ENCODE measurements around the gene GPR173. TPM values are rescaled to one million over a fixed set of nuclear protein-coding genes. Genes with fewer than 3 reads are reported as not detected.

The GPR173 gene
- total RNA-seq, 1 donor from 2014 or later: 0.16 TPM

DNA sequence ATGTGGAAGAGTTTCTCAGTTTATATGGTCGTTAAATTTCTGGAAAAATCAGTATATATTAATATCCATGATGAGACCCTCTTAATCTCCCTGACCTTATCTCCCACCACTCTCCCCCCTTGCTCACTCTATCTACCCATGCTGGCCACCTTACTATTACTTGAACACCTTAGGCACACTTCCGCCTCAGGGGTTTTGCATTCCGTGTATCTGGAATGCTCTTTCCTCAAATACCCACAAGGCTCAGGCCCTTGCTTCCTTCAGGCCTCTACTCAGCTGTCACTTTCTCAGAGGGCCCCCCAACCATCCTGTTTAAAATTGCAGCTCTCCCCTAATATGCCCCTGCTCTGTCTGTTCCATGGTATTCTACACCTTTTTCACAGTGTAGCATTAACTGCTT lies 47.2 kb downstream of the GPR173 start:
- Mint-ChIP-seq H3K27me3 (no peaks in the 10 kb centered on the region), H3K27ac (no peak overlapping the region), H3K36me3 (ENCODE audit: low read depth) (peaks cover 9% of the 10 kb centered on the region), H3K4me1 (peaks cover 16% of the 10 kb centered on the region), H3K9me3 (no peaks in the 10 kb centered on the region), H3K4me3 (peak overlapping the region; percentile 15)
- TF ChIP-seq, protein P1, sequence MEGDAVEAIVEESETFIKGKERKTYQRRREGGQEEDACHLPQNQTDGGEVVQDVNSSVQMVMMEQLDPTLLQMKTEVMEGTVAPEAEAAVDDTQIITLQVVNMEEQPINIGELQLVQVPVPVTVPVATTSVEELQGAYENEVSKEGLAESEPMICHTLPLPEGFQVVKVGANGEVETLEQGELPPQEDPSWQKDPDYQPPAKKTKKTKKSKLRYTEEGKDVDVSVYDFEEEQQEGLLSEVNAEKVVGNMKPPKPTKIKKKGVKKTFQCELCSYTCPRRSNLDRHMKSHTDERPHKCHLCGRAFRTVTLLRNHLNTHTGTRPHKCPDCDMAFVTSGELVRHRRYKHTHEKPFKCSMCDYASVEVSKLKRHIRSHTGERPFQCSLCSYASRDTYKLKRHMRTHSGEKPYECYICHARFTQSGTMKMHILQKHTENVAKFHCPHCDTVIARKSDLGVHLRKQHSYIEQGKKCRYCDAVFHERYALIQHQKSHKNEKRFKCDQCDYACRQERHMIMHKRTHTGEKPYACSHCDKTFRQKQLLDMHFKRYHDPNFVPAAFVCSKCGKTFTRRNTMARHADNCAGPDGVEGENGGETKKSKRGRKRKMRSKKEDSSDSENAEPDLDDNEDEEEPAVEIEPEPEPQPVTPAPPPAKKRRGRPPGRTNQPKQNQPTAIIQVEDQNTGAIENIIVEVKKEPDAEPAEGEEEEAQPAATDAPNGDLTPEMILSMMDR (IDR thresholded peaks at IDR 0.05): no peak
- POLR2A ChIA-PET: no interaction called here
- CTCF ChIA-PET: no interaction called here
- DNase-seq: no peak
- ATAC-seq (ENCODE audit: low read depth): no peak
- intact Hi-C loops (cut with micrococcal nuclease): no loop called here

DNA sequence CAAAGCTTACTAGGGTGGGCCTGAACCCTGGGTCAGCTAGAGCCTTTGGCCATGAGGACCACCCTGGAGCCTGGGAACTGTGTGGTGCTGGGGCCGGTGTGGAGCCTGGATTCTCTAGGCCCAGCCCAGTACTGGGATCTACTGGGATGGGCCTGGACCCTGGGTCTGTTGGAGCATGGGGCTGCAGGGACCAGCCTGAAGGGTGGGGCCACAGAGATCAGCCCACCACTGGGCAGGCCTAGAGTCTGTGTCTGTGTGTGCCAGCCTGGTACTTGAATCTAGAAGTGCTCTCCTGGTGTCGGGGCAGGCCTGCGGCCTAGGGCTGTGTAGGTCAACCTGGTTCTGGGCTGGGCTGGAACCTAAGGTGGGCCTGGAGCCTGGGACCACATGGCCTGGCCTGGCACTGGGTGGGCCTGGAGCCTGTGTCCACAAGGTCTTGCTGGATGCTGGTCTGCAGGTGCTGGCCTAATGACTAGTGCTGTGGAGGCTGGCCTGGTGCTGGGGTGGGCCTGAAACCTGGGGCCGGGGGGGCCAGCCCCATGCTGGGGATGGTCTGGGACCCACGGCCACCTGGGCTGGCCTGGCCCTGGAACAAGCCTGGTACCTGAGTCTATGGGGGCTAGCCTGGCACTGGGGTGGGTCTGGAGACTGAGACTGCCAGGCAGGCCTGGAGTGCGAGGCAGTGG lies 66.4 kb downstream of the GPR173 start:
- Mint-ChIP-seq H3K4me1 (peaks cover 4% of the 10 kb centered on the region), H3K27ac (no peak overlapping the region), H3K9me3 (no peaks in the 10 kb centered on the region), H3K27me3 (no peaks in the 10 kb centered on the region), H3K4me3 (no peak overlapping the region), H3K36me3 (ENCODE audit: low read depth) (peaks cover 12% of the 10 kb centered on the region)
- TF ChIP-seq, protein P1 (IDR thresholded peaks at IDR 0.05): no peak
- CTCF ChIA-PET: no interaction called here
- ATAC-seq (ENCODE audit: low read depth) (no peak), DNase-seq (no peak)
- intact Hi-C loops (cut with micrococcal nuclease): no loop called here
- POLR2A ChIA-PET: no interaction called here

DNA sequence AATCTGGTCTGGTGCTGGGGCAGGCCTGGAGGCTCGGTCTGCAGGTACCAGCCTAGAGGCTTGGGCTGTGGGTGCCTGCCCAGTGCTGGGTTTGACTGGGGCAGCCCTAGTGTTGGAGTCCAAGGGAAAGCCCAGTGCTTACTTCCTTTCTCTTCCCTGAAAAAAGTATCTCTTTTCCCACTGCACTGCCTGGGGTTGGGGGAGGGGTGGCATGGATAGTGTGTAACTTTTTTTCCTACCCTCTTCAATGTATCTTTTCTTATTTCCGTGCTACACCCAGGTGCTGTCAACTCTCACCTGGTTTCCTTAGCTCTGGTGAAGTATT lies 66.9 kb downstream of the GPR173 start:
- Mint-ChIP-seq H3K27me3 (no peaks in the 10 kb centered on the region), H3K36me3 (ENCODE audit: low read depth) (peaks cover 10% of the 10 kb centered on the region), H3K4me3 (no peak overlapping the region), H3K9me3 (no peaks in the 10 kb centered on the region), H3K27ac (no peak overlapping the region), H3K4me1 (peaks cover 4% of the 10 kb centered on the region)
- intact Hi-C loops (cut with micrococcal nuclease): no loop called here
- DNase-seq: no peak
- CTCF ChIA-PET: no interaction called here
- POLR2A ChIA-PET: no interaction called here
- TF ChIP-seq, protein P1 (IDR thresholded peaks at IDR 0.05): no peak
- ATAC-seq (ENCODE audit: low read depth): no peak

DNA sequence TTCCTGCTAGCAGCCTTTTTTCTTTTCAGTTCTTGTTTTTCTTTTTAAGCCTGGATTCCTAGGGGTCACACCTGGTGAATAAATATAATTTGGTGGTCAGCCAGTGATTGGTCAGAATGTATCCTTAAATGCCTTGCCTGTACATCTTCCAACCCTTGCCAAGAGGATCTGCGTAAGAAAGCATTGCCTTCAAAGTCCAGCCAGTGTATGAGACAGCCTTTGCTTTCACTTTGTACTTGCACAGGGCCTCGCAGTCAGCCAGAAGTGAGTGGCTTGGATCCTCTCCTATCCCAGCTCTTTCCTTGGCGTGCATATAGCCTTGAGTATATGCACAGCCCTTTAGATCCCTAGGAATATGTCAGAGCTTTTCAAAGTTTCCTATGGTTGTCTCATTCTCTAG lies 67.5 kb downstream of the GPR173 start:
- H3K9me3 Mint-ChIP-seq: no peaks in the 10 kb centered on the region
- H3K27me3 Mint-ChIP-seq: no peaks in the 10 kb centered on the region
- TF ChIP-seq, protein P1 (IDR thresholded peaks at IDR 0.05): no peak
- no peak overlapping the region for H3K27ac Mint-ChIP-seq
- ChIA-PET CTCF (no interaction called here), POLR2A (no interaction called here)
- ATAC-seq (ENCODE audit: low read depth) (no peak), DNase-seq (no peak)
- intact Hi-C loops (cut with micrococcal nuclease): no loop called here
- peaks cover 10% of the 10 kb centered on the region for H3K36me3 Mint-ChIP-seq (ENCODE audit: low read depth)
- H3K4me3 Mint-ChIP-seq: no peak overlapping the region
- H3K4me1 Mint-ChIP-seq: peaks cover 4% of the 10 kb centered on the region

DNA sequence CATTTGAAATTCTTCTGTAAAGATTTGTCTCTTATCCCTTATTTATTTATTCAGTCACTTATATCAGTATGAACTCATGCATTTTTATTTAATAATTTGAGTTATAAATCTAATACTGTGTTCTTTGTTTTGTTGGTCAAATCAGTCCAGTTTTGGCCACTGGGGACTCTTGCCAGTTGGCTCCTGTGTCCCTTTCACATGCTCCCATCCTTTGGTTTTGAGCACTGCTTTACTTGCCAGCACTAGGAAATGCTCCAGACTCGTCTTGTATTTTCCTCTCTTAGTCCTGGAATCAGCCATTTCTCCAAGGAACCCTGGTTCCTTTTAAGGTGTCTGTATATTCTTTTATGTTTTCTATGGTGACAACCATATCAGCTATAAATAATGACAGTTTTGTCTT lies 73.4 kb downstream of the GPR173 start:
- H3K36me3 Mint-ChIP-seq (ENCODE audit: low read depth): peaks cover 7% of the 10 kb centered on the region
- TF ChIP-seq, protein P1 (IDR thresholded peaks at IDR 0.05): no peak
- ChIA-PET CTCF (no interaction called here), POLR2A (no interaction called here)
- no peak overlapping the region for H3K27ac Mint-ChIP-seq
- no peaks in the 10 kb centered on the region for H3K9me3 Mint-ChIP-seq
- DNase-seq: no peak
- no peaks in the 10 kb centered on the region for H3K27me3 Mint-ChIP-seq
- H3K4me3 Mint-ChIP-seq: no peak overlapping the region
- H3K4me1 Mint-ChIP-seq: no peaks in the 10 kb centered on the region
- no peak for ATAC-seq (ENCODE audit: low read depth)
- intact Hi-C loops (cut with micrococcal nuclease): no loop called here

All from activated B cell treated with CpG ODN at 0.5 μM for 24 hours (primary cell).